GM18502 (cell line): Measurements from ENCODE around the gene NOBOX.
"Not testable (repeated sequence)": the region's sequence is repeated elsewhere in the genome, so short reads cannot be mapped to it uniquely, and the experiment has no call there.

ENCODE experiments used
- ATAC-seq: cut with Tn5 transposase; IDR thresholded peaks from one replicate; pipeline ENCODE4 v1.9.1; 2021; ENCODE audit warnings: mild to moderate bottlenecking; ENCODE audit not compliant: unreplicated experiment, poor library complexity

Gene NOBOX

GRCh38 chr7:144397086-144397485 lies 6.4 kb downstream of the NOBOX start:
- no peak for ATAC-seq

GRCh38 chr7:144391823-144392255 lies 11.7 kb downstream of the NOBOX start:
- peak; percentile 82 for ATAC-seq

GRCh38 chr7:144391014-144391413 lies 12.5 kb downstream of the NOBOX start:
- no peak for ATAC-seq

- ATAC-seq = no peak
Observed at GRCh38 chr7:144390481-144390880, 13.0 kb downstream of the NOBOX start.

GRCh38 chr7:144388950-144389349 lies 14.5 kb downstream of the NOBOX start:
- no peak for ATAC-seq

- ATAC-seq = no peak
Observed at GRCh38 chr7:144386741-144387140, 16.8 kb downstream of the NOBOX start.

- peak; percentile 70 for ATAC-seq
Observed at GRCh38 chr7:144384555-144385245, 18.8 kb downstream of the NOBOX start.

GRCh38 chr7:144384071-144384470 lies 19.4 kb downstream of the NOBOX start:
- peak; percentile 88 for ATAC-seq

GRCh38 chr7:144379776-144380384 lies 23.6 kb downstream of the NOBOX start:
- ATAC-seq = no peak

GRCh38 chr7:144378651-144379050 lies 24.8 kb downstream of the NOBOX start:
- ATAC-seq = no peak

- ATAC-seq = peak; percentile 41
Observed at GRCh38 chr7:144369221-144369620, 34.3 kb downstream of the NOBOX start.

GRCh38 chr7:144367250-144367649 lies 36.2 kb downstream of the NOBOX start:
- not testable (repeated sequence) for ATAC-seq

GRCh38 chr7:144365523-144365922 lies 38.0 kb downstream of the NOBOX start:
- not testable (repeated sequence) for ATAC-seq

- ATAC-seq = not testable (repeated sequence)
Observed at GRCh38 chr7:144362061-144362460, 41.4 kb downstream of the NOBOX start.

GRCh38 chr7:144356860-144357259 lies 46.6 kb downstream of the NOBOX start:
- not testable (repeated sequence) for ATAC-seq

- ATAC-seq = not testable (repeated sequence)
Observed at GRCh38 chr7:144356185-144356584, 47.3 kb downstream of the NOBOX start.

GRCh38 chr7:144355176-144355822 lies 48.2 kb downstream of the NOBOX start, which contains the start of gene ARHGEF5:
Gene ARHGEF5 (plus strand): TSS chr7:144355402. CDS start chr7:144362670, 7,268 bp downstream.
- peak; percentile 79 for ATAC-seq

- ATAC-seq = not testable (repeated sequence)
Observed at GRCh38 chr7:144351667-144352066, 51.8 kb downstream of the NOBOX start.

- ATAC-seq = peak; percentile 34
Observed at GRCh38 chr7:144348625-144349024, 54.9 kb downstream of the NOBOX start.
